Endothelial cell of umbilical vein (primary cell): ENCODE results near the gene SLC37A1. TPM values are rescaled to one million over a fixed set of nuclear protein-coding genes. Genes with fewer than 3 reads are reported as not detected.
"Not testable (repeated sequence)": the region's sequence is repeated elsewhere in the genome, so short reads cannot be mapped to it uniquely, and the experiment has no call there.

Source experiments
- BruUV-seq: library from RNA; stranded (reverse); fragments of 400-500 nt; replicated peaks from 2 replicates; lab custom pipeline; 2021; lab: Mats Ljungman, UMichigan
- CTCF ChIA-PET: fragments of 300-600, 350-600 bp; sonication (Branson Sonifier 250); formaldehyde crosslinking; loops from one replicate; lab custom pipeline; 2021; ENCODE audit warnings: antibody characterized with exemption, inconsistent platforms; lab: Charles Lee
- POLR2A ChIA-PET: fragments of 300-600, 350-600 bp; sonication (Branson Sonifier 250); formaldehyde crosslinking; loops from one replicate; lab custom pipeline; 2021; ENCODE audit warnings: antibody characterized with exemption, inconsistent platforms; lab: Charles Lee
- DNase-seq: peaks from one replicate; pipeline ENCODE4 v3.0.0-alpha.2; 2011; ENCODE audit warnings: low read depth, low spot score
- FAIRE-seq: peaks from 2 replicates; lab custom pipeline; 2011; peaks lifted over from hg19 to GRCh38; lab: Jason Lieb, UNC
- H2AFZ ChIP-seq: 2 replicates; pipeline ENCODE4 v1.6.0; 2012; ENCODE audit warnings: low read depth, low read length, control low read depth, inconsistent platforms
- H3K27ac ChIP-seq: 2 replicates; pipeline ENCODE4 v1.5.1; 2011; ENCODE audit warnings: low read depth, mild to moderate bottlenecking, control low read depth, low read length, moderate library complexity; ENCODE audit not compliant: insufficient read depth
- H3K27me3 ChIP-seq, 2 experiments: 2 replicates each; pipeline versions ENCODE4 v1.6.0 to v1.6.1; 2011; ENCODE audit warnings: low read length in 2 of 2, mixed read lengths in 1 of 2; ENCODE audit not compliant: control insufficient read depth in 2 of 2, insufficient read depth in 2 of 2
- H3K36me3 ChIP-seq, 2 experiments: 2 replicates in 1 of 2; 3 replicates in 1 of 2; pipeline ENCODE4 v1.5.1; 2011; ENCODE audit warnings: low read length in 2 of 2, mild to moderate bottlenecking in 1 of 2, moderate library complexity in 1 of 2; ENCODE audit not compliant: control insufficient read depth in 2 of 2, insufficient read depth in 2 of 2; ENCODE audit errors: extremely low read depth in 1 of 2
- H3K4me1 ChIP-seq: 3 replicates; pipeline ENCODE4 v1.5.1; 2011; ENCODE audit warnings: mild to moderate bottlenecking, low read length; ENCODE audit not compliant: control insufficient read depth, insufficient read depth; ENCODE audit errors: extremely low read depth
- H3K4me2 ChIP-seq: 2 replicates; pipeline ENCODE4 v1.6.1; 2011; ENCODE audit warnings: low read length, control low read depth, mixed read lengths; ENCODE audit not compliant: insufficient read depth
- H3K4me3 ChIP-seq, 3 experiments: fragments of 200-600 bp in 1 of 3; sonication (generic), shearing (Covaris generic) in 1 of 3; replicated peaks in 1 of 3; 2 replicates each; pipeline ENCODE4 v1.5.1; 2011 to 2016; ENCODE audit warnings: control low read depth in 3 of 3, low read length in 3 of 3, mild to moderate bottlenecking in 2 of 3, inconsistent platforms in 1 of 3, low read depth in 1 of 3, moderate library complexity in 1 of 3; ENCODE audit not compliant: insufficient read depth in 1 of 3
- H3K79me2 ChIP-seq: 2 replicates; pipeline ENCODE4 v1.6.0; 2012; ENCODE audit warnings: low read length, inconsistent platforms; ENCODE audit not compliant: control insufficient read depth, insufficient read depth
- H3K9ac ChIP-seq: replicated peaks from 2 replicates; pipeline ENCODE3; 2011; ENCODE audit warnings: low read length, control low read depth; ENCODE audit not compliant: insufficient read depth; ENCODE audit errors: extremely low read depth
- H3K9me1 ChIP-seq: replicated peaks from 3 replicates; pipeline ENCODE4 v1.6.0; 2011; ENCODE audit warnings: mild to moderate bottlenecking, low read length; ENCODE audit not compliant: control insufficient read depth, insufficient read depth; ENCODE audit errors: extremely low read depth
- H3K9me3 ChIP-seq: replicated peaks from 2 replicates; pipeline ENCODE4 v1.5.1; 2012; ENCODE audit warnings: low read length, inconsistent platforms; ENCODE audit not compliant: control insufficient read depth, insufficient read depth
- H4K20me1 ChIP-seq: replicated peaks from 2 replicates; pipeline ENCODE3; 2011; ENCODE audit warnings: mild to moderate bottlenecking, low read length; ENCODE audit not compliant: control insufficient read depth, insufficient read depth; ENCODE audit errors: extremely low read depth
- EZH2 ChIP-seq: IDR thresholded peaks from 2 replicates; pipeline ENCODE4 v1.6.1; 2012; ENCODE audit warnings: borderline replicate concordance, low read depth, mild to moderate bottlenecking, moderate library complexity, low read length, inconsistent platforms; ENCODE audit not compliant: severe bottlenecking
- FOS ChIP-seq: IDR thresholded peaks from 2 replicates; pipeline ENCODE4 v1.6.1; 2011; ENCODE audit warnings: mild to moderate bottlenecking, low read length, moderate library complexity, borderline replicate concordance; ENCODE audit not compliant: insufficient read depth
- JUN ChIP-seq: IDR thresholded peaks from 2 replicates; pipeline ENCODE4 v1.6.1; 2011; ENCODE audit warnings: borderline replicate concordance, low read depth; ENCODE audit not compliant: insufficient read length, insufficient read depth
- MYC ChIP-seq: IDR thresholded peaks from one replicate; pipeline ENCODE4 v1.6.1; 2011; ENCODE audit warnings: mild to moderate bottlenecking, low read depth, low read length
- dilution Hi-C: fragments of 300-500 bp; cut with MboI; formaldehyde crosslinking; loops from one replicate; pipeline ENCODE4 v1.15.0; 2019; ENCODE audit warnings: low sequenced_read_pairs; ENCODE audit not compliant: extremely low pct_ligation_motif_present
- intact Hi-C: fragments of 100-400 bp; cut with micrococcal nuclease; formaldehyde crosslinking; loops from one replicate; pipeline ENCODE4 v1.10.0; 2022
- polyA plus RNA-seq, 4 experiments: library from polyadenylated mRNA; depleted of rRNA in 3 of 4; stranded (reverse) in 3 of 4; unstranded in 1 of 4; fragments of >200 nt; gene quantifications; 2 replicates each; pipeline versions ENCODE4 v1.2.1 to v1.2.3, GENCODE V29; 2011 to 2012; ENCODE audit warnings: missing spikeins in 1 of 4
- total RNA-seq: library from RNA; stranded (reverse); gene quantifications from 2 replicates; pipeline ENCODE4 v1.2.3, GENCODE V29; 2021

SLC37A1 gene
- total and polyA plus RNA-seq, 2 donors (not counting 3 experiments of a cell fraction or from before 2014, with no cell fraction given) = 4.7 to 7.6 TPM

DNA sequence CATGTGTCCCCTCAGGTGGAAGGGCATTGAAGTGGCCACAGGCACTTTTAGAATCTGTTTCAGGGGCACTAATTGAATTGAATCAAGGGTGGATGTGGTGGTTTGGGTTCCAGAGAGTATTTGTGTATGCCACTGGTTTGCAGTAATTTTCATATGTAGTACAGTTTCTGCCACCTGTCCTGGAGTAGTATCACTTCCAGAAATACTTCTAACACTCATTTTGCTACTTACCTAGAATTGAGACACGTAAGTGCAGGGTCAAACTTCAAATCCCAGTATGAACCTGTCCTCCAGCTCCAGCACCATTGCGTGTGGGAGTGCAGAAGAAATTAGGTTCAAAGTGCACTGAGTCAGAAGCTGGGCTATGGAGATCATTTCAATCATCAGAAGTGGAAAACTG lies 44.4 kb upstream of the SLC37A1 start:
- Histone ChIP-seq H3K4me1 (peaks cover 9% of the 10 kb centered on the region), H3K36me3 (no peaks in the 10 kb centered on the region), H3K4me2 (no peak overlapping the region), H3K79me2 (no peaks in the 10 kb centered on the region), H3K27ac (no peak overlapping the region), H4K20me1 (no peaks in the 10 kb centered on the region), H3K9me1 (no peaks in the 10 kb centered on the region), H3K9ac (no peak overlapping the region), H2AFZ (no peak overlapping the region), H3K4me3 (no peak overlapping the region), H3K9me3 (no peaks in the 10 kb centered on the region), H3K27me3 (peaks cover 2 to 4% of the 10 kb centered on the region in 2 experiments)
- CTCF ChIA-PET = no interaction called here
- TF ChIP-seq MYC (no peak), JUN (no peak), EZH2 (no peak), FOS (no peak)
- no peak for FAIRE-seq
- BruUV-seq = no TSS peak
- no peak for DNase-seq
- dilution Hi-C loops (no loop called here), intact Hi-C loops (no loop called here)
- POLR2A ChIA-PET = no interaction called here

DNA sequence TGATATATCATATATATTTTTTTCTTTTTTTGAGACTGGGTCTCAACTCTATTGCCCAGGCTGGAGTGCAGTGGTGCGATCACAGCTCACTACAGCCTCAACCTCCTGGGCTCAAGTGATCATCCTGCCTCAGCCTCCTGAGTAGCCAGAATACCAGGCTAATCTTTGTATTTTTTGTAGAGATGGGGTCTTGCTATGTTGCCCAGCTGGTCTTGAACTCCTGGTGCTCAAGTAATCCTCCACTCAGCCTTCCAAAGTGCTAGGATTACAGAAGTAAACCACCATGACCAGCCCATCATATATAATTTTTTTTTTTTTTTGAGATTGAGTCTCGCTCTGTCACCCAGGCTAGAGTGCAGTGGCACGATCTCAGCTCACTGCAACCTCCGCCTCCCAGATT lies 43.9 kb upstream of the SLC37A1 start:
- peaks cover 12% of the 10 kb centered on the region for H3K4me1 ChIP-seq
- H3K27ac ChIP-seq, H3K79me2 ChIP-seq, BruUV-seq, intact Hi-C loops, H3K4me2 ChIP-seq, H3K4me3 ChIP-seq, H4K20me1 ChIP-seq, dilution Hi-C loops, FAIRE-seq, H3K9me1 ChIP-seq, CTCF ChIA-PET, H3K27me3 ChIP-seq, H3K36me3 ChIP-seq, DNase-seq, H2AFZ ChIP-seq, H3K9me3 ChIP-seq, H3K9ac ChIP-seq: not testable (repeated sequence)
- POLR2A ChIA-PET = interaction anchor here (0.7 kb wide), 1 partner anchor 1324 kb away, joined by 4 read pairs; no protein-coding TSS in a partner anchor
